Mucosa of descending colon (tissue), 3 donors: ENCODE results near the gene MMAA. TPM values are rescaled to one million over a fixed set of nuclear protein-coding genes. Genes with fewer than 3 reads are reported as not detected.
"Not testable (repeated sequence)": the region's sequence is repeated elsewhere in the genome, so short reads cannot be mapped to it uniquely, and the experiment has no call there.

Experiments used
- ATAC-seq: fragments of 200-7000 bp; cut with Tn5 transposase; one replicate; pipeline ENCODE4 v1.9.1; 2020; ENCODE audit warnings: mild to moderate bottlenecking, moderate library complexity
- DNase-seq, 3 donors: peaks; one replicate each; pipeline ENCODE4 v3.0.0-alpha.2; 2020
- H3K36me3 ChIP-seq: fragments of 200-600 bp; one replicate; pipeline ENCODE4 v1.8.0; 2021; ENCODE audit warnings: low read depth, mild to moderate bottlenecking
- H3K4me1 ChIP-seq: fragments of 200-600 bp; one replicate; pipeline ENCODE4 v1.8.0; 2021; ENCODE audit warnings: low read depth, mild to moderate bottlenecking
- H3K4me3 ChIP-seq: fragments of 200-600 bp; one replicate; pipeline ENCODE4 v1.8.0; 2021; ENCODE audit warnings: mild to moderate bottlenecking
- H3K9me3 ChIP-seq: fragments of 200-600 bp; one replicate; pipeline ENCODE4 v1.8.0; 2021; ENCODE audit warnings: mild to moderate bottlenecking
- CTCF ChIP-seq: fragments of 200-600 bp; IDR thresholded peaks from one replicate; pipeline ENCODE4 v1.8.0; 2022; ENCODE audit warnings: antibody characterized with exemption, mild to moderate bottlenecking
- intact Hi-C, 2 donors: fragments of 100-400 bp; cut with DNase I in 1 of 2; cut with micrococcal nuclease in 1 of 2; formaldehyde crosslinking; loops; one replicate each; pipeline versions ENCODE4 v1.11.0 to v1.11.1; 2022; cut with DNase I, micrococcal nuclease
- total RNA-seq, 3 donors: library from RNA; stranded (reverse); fragmentation: NEBNext Ultra II Directional in 2 of 3; extraction: Animal tissue kit (Norgen Biotek cat#: 25700) in 2 of 3; gene quantifications; one replicate each; pipeline versions ENCODE4 v1.2.1 to v1.2.4, GENCODE V29; 2021 to 2023
- donor health status: DM: no; HTN: no; CAD: no; lungs with moderate emphysema.
- donor health status: DM: no; HTN: no; CAD: no.
- donor health status: DM: no; HTN: yes; CAD: no.

The MMAA gene
- total RNA-seq, 3 donors from 2014 or later, result 12.9 to 20.8 (median 18.1) TPM

GRCh38 chr4:145614233-145614610 is 5.0 kb upstream of the MMAA start:
- no peak for ATAC-seq
- intact Hi-C loops, result loop anchor here in 1 of 2 donors (10.0 kb wide), 1 partner anchor 399 kb away; no protein-coding TSS in a partner anchor

GRCh38 chr4:145618210-145618931 is 814 bp upstream of the MMAA start:
- intact Hi-C loops, result loop anchor here in 1 of 2 donors (10.0 kb wide), 1 partner anchor 404 kb away; no protein-coding TSS in a partner anchor
- peak in 2 of 3 donors; percentile 32 to 35 for DNase-seq
- peak; percentile 1 for ATAC-seq

More at GRCh38 chr4:145614233-145614610, 5.0 kb upstream of the MMAA start:
- no peak overlapping the region for H3K4me3 ChIP-seq
- no peaks in the 10 kb centered on the region for H3K9me3 ChIP-seq
- no peaks in the 10 kb centered on the region for H3K36me3 ChIP-seq
- no peak for DNase-seq
- TF ChIP-seq CTCF, result no peak
- peaks cover 12% of the 10 kb centered on the region for H3K4me1 ChIP-seq

GRCh38 chr4:145619639-145619996 is 433 bp downstream of the MMAA start:
- Histone ChIP-seq H3K36me3 (no peaks in the 10 kb centered on the region), H3K4me1 (peaks cover 12% of the 10 kb centered on the region), H3K9me3 (no peaks in the 10 kb centered on the region), H3K4me3 (peak overlapping the region; percentile 54)
- intact Hi-C loops, result loop anchor here in 1 of 2 donors (10.0 kb wide), 1 partner anchor 405 kb away; no protein-coding TSS in a partner anchor
- TF ChIP-seq CTCF, result no peak
- DNase-seq (peak; percentile 72 to 88 (median 83)), ATAC-seq (peak; percentile 88)

More at GRCh38 chr4:145618210-145618931, 814 bp upstream of the MMAA start:
- Histone ChIP-seq H3K4me1 (peaks cover 12% of the 10 kb centered on the region), H3K4me3 (peak overlapping the region; percentile 54), H3K36me3 (no peaks in the 10 kb centered on the region), H3K9me3 (no peaks in the 10 kb centered on the region)
- no peak for TF ChIP-seq CTCF

GRCh38 chr4:145622067-145622466 is 2.9 kb downstream of the MMAA start:
- ATAC-seq, H3K4me3 ChIP-seq, H3K9me3 ChIP-seq, intact Hi-C loops, H3K36me3 ChIP-seq, DNase-seq: not testable (repeated sequence)
- peaks cover 12% of the 10 kb centered on the region for H3K4me1 ChIP-seq

- DNase-seq (no peak), ATAC-seq (no peak)
- Histone ChIP-seq H3K4me3 (no peak overlapping the region), H3K4me1 (no peaks in the 10 kb centered on the region), H3K36me3 (no peaks in the 10 kb centered on the region), H3K9me3 (no peaks in the 10 kb centered on the region)
- TF ChIP-seq CTCF, result no peak
- intact Hi-C loops, result no loop called here
These were observed 4.6 kb downstream of the MMAA start for GRCh38 chr4:145623831-145624230.
